HCT116 (cell line): Measurements from ENCODE around the gene TRIM62. TPM values are rescaled to one million over a fixed set of nuclear protein-coding genes. Genes with fewer than 3 reads are reported as not detected.

Source experiments
- ATAC-seq: fragments of 200-7000 bp; cut with Tn5 transposase; 2 replicates; pipeline ENCODE4 v1.9.1; 2020; ENCODE audit warnings: mild to moderate bottlenecking, moderate library complexity
- BruUV-seq: library from RNA; stranded (reverse); fragments of 400-500 nt; replicated peaks from 2 replicates; lab custom pipeline; 2021; lab: Mats Ljungman, UMichigan
- CTCF ChIA-PET: fragments of 300-600 bp; sonication (Branson Sonifier 250); formaldehyde crosslinking; loops from one replicate; lab custom pipeline; 2021; ENCODE audit warnings: antibody characterized with exemption; lab: Charles Lee
- POLR2A ChIA-PET: fragments of 300-600, 350-600 bp; sonication (Branson Sonifier 250); formaldehyde crosslinking; loops from one replicate; lab custom pipeline; 2021; ENCODE audit warnings: antibody characterized with exemption; lab: Charles Lee
- RAD21 ChIA-PET, 2 experiments: fragments of 300-600 bp; sonication (Branson Sonifier 250); formaldehyde crosslinking; loops; one replicate each; lab custom pipeline; 2023; ENCODE audit warnings: low total read pairs in 2 of 2; ENCODE audit not compliant: uncharacterized antibody in 2 of 2, unreplicated experiment in 2 of 2, low non-redundant PET in 1 of 2; lab: Charles Lee
- DNase-seq: peaks from one replicate; pipeline ENCODE4 v3.0.0-alpha.2; 2010; ENCODE audit warnings: low read depth, low spot score
- H2AFZ ChIP-seq: fragments of 200-600 bp; shearing (Covaris generic), sonication (generic); 2 replicates; pipeline ENCODE4 v1.6.1; 2017; ENCODE audit warnings: low read depth, mixed run types, mixed read lengths, antibody characterized with exemption, low read length; ENCODE audit not compliant: poor library complexity, severe bottlenecking
- H3K27ac ChIP-seq: 2 replicates; pipeline ENCODE4 v1.5.1; 2012; ENCODE audit warnings: low read depth, low read length
- H3K27me3 ChIP-seq: fragments of 200-600 bp; sonication (generic); 2 replicates; pipeline ENCODE4 v1.6.1; 2016; ENCODE audit warnings: mixed run types, low read length, mixed read lengths; ENCODE audit not compliant: insufficient read depth
- H3K36me3 ChIP-seq, 2 experiments: fragments of 200-500 bp in 1 of 2; fragments of 200-600 bp in 1 of 2; sonication (Bioruptor generic) in 1 of 2; sonication (generic) in 1 of 2; 2 replicates each; pipeline versions ENCODE4 v1.5.1 to v1.6.1; 2014 to 2016; ENCODE audit warnings: low read length in 2 of 2, inconsistent platforms in 1 of 2, mixed read lengths in 1 of 2, mixed run types in 1 of 2; ENCODE audit not compliant: insufficient read depth in 2 of 2, control insufficient read depth in 1 of 2
- H3K4me1 ChIP-seq, 2 experiments: fragments of 200-600 bp in 1 of 2; sonication (generic) in 1 of 2; 2 replicates each; pipeline versions ENCODE4 v1.5.1 to v1.6.1; 2012 to 2017; ENCODE audit warnings: low read length in 2 of 2, inconsistent platforms in 1 of 2, mild to moderate bottlenecking in 1 of 2, mixed read lengths in 1 of 2, mixed run types in 1 of 2, moderate library complexity in 1 of 2; ENCODE audit not compliant: insufficient read depth in 2 of 2, control insufficient read depth in 1 of 2
- H3K4me2 ChIP-seq: fragments of 200-600 bp; sonication (generic); 2 replicates; pipeline ENCODE4 v1.6.1; 2017; ENCODE audit warnings: mixed run types, low read length, mixed read lengths
- H3K4me3 ChIP-seq, 2 experiments: fragments of 200-600 bp in 1 of 2; sonication (generic) in 1 of 2; replicated peaks in 1 of 2; 2 replicates each; pipeline ENCODE4 v1.5.1; 2011 to 2016; ENCODE audit warnings: low read length in 2 of 2, control low read depth in 1 of 2, low read depth in 1 of 2, mild to moderate bottlenecking in 1 of 2, mixed read lengths in 1 of 2, mixed run types in 1 of 2
- H3K79me2 ChIP-seq: fragments of 200-600 bp; sonication (generic); 2 replicates; pipeline ENCODE4 v1.6.1; 2017; ENCODE audit warnings: mild to moderate bottlenecking, mixed run types, low read length, moderate library complexity, mixed read lengths; ENCODE audit not compliant: insufficient read depth
- H3K9ac ChIP-seq: fragments of 200-600 bp; sonication (generic); 2 replicates; pipeline ENCODE4 v1.6.1; 2016; ENCODE audit warnings: low read length, mixed read lengths
- H3K9me2 ChIP-seq: fragments of 200-600 bp; sonication (generic), shearing (Covaris generic); 2 replicates; pipeline ENCODE4 v1.6.1; 2017; ENCODE audit warnings: mixed run types, mild to moderate bottlenecking, moderate library complexity; ENCODE audit not compliant: insufficient read depth
- H3K9me3 ChIP-seq, 2 experiments: fragments of 200-500 bp in 1 of 2; fragments of 200-600 bp in 1 of 2; sonication (Bioruptor generic) in 1 of 2; sonication (generic) in 1 of 2; 2 replicates each; pipeline ENCODE4 v1.6.1; 2014 to 2017; ENCODE audit warnings: low read length in 2 of 2, mixed read lengths in 2 of 2, inconsistent platforms in 1 of 2, low read depth in 1 of 2, mild to moderate bottlenecking in 1 of 2, mixed run types in 1 of 2, moderate library complexity in 1 of 2; ENCODE audit not compliant: control insufficient read depth in 1 of 2, insufficient read depth in 1 of 2
- H4K20me1 ChIP-seq: fragments of 200-600 bp; sonication (generic), shearing (Covaris generic); 2 replicates; pipeline ENCODE4 v1.6.1; 2017; ENCODE audit warnings: mixed run types, mild to moderate bottlenecking, moderate library complexity; ENCODE audit not compliant: insufficient read depth
- CEBPB ChIP-seq: IDR thresholded peaks from 2 replicates; pipeline ENCODE4 v1.6.1; 2012; ENCODE audit warnings: low read depth
- ELF1 ChIP-seq: IDR thresholded peaks from 2 replicates; pipeline ENCODE4 v1.6.1; 2012; ENCODE audit warnings: low read depth, borderline replicate concordance
- EZH2phosphoT487 ChIP-seq: fragments of 200-600 bp; IDR thresholded peaks from 2 replicates; pipeline ENCODE4 v1.6.1; 2018; ENCODE audit warnings: antibody characterized with exemption, borderline replicate concordance
- JUND ChIP-seq: IDR thresholded peaks from 2 replicates; pipeline ENCODE4 v1.6.1; 2012
- POLR2A ChIP-seq: IDR thresholded peaks from 2 replicates; pipeline ENCODE4 v1.7.0; 2011; ENCODE audit warnings: borderline replicate concordance; ENCODE audit not compliant: insufficient read depth, insufficient read length; ENCODE audit errors: extremely low read depth
- POLR2AphosphoS5 ChIP-seq: IDR thresholded peaks from 2 replicates; pipeline ENCODE4 v1.6.1; 2011; ENCODE audit warnings: mild to moderate bottlenecking, low read depth, low read length, moderate library complexity
- RAD21 ChIP-seq: IDR thresholded peaks from 2 replicates; pipeline ENCODE4 v1.6.1; 2012; ENCODE audit warnings: low read depth, mild to moderate bottlenecking
- SIN3A ChIP-seq: IDR thresholded peaks from 2 replicates; pipeline ENCODE4 v1.6.1; 2012; ENCODE audit warnings: low read depth
- TCF7L2 ChIP-seq: IDR thresholded peaks from 2 replicates; pipeline ENCODE4 v1.7.0; 2011; ENCODE audit warnings: borderline replicate concordance, inconsistent platforms; ENCODE audit not compliant: insufficient read depth, insufficient read length; ENCODE audit errors: extremely low read depth
- ZFX ChIP-seq: fragments of 450-650 bp; IDR thresholded peaks from 2 replicates; pipeline ENCODE4 v1.6.1; 2017
- intact Hi-C: fragments of 100-400 bp; cut with micrococcal nuclease; formaldehyde crosslinking; loops from 2 replicates; pipeline ENCODE4 v1.10.0; 2022
- total RNA-seq: library from RNA; stranded (reverse); gene quantifications from one replicate; pipeline ENCODE4 v1.2.1, GENCODE V29; 2021; ENCODE audit not compliant: unreplicated experiment
- TF ChIP-seq, protein P1 (sequence below): IDR thresholded peaks from 2 replicates; pipeline ENCODE4 v1.6.1; 2011; ENCODE audit warnings: mild to moderate bottlenecking, low read length, moderate library complexity; ENCODE audit not compliant: insufficient replicate concordance; ENCODE audit errors: extremely low read depth
- TF ChIP-seq, protein P2 (sequence below), 3 experiments: fragments of 200-600 bp in 1 of 3; sonication (generic) in 1 of 3; IDR thresholded peaks in 2 of 3; conservative IDR thresholded peaks in 1 of 3; 2 replicates each; pipeline ENCODE4 v1.5.1; 2012 to 2017; ENCODE audit warnings: low read depth in 2 of 3, low read length in 2 of 3, antibody characterized with exemption in 1 of 3, borderline replicate concordance in 1 of 3, control low read depth in 1 of 3, mild to moderate bottlenecking in 1 of 3, mixed read lengths in 1 of 3, mixed run types in 1 of 3, moderate library complexity in 1 of 3; ENCODE audit not compliant: insufficient read depth in 1 of 3
- TF ChIP-seq, protein P3 (sequence below): IDR thresholded peaks from 2 replicates; pipeline ENCODE4 v1.6.1; 2012

TRIM62 gene
- total RNA-seq, 1 experiment from 2014 or later, result 6.5 TPM

DNA sequence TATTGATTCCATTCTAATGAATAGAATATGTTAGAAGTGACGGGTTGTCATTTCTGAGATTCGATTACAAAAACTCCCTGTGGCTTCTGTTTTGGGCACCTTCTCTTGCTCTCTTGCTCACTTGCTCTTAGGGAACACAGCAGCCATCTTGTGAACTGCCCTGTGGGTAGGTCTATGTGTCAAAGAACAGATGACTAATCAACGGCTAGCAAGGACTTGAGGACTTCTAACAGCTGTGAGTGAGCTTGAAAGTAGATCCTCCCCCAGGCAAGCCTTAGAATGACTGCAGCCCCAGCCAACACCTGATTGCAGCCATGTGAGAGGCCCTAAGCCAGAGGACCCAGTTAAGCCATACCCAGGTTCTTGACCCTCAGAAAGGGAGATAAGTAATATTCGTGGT lies 51.5 kb downstream of the TRIM62 start:
- TF ChIP-seq JUND (0 out of 2 replicates have a peak, but pooled peaks have one; percentile 8), ELF1 (no peak)
- ChIA-PET POLR2A (no interaction called here), CTCF (no interaction called here), RAD21 (no interaction called here)
- H3K4me2 ChIP-seq, result no peak overlapping the region
- no peaks in the 10 kb centered on the region for H3K27me3 ChIP-seq
- ATAC-seq (no peak), DNase-seq (no peak)
- BruUV-seq, result no TSS peak
- no peak overlapping the region for H3K9ac ChIP-seq
- H3K79me2 ChIP-seq, result peaks cover 21% of the 10 kb centered on the region
- H3K4me3 ChIP-seq, result no peak overlapping the region
- intact Hi-C loops, result no loop called here
- H3K9me3 ChIP-seq, result no peaks in the 10 kb centered on the region
- H3K27ac ChIP-seq, result no peak overlapping the region
- no peaks in the 10 kb centered on the region for H3K9me2 ChIP-seq
- H2AFZ ChIP-seq, result no peak overlapping the region
- peaks cover 5 to 20% of the 10 kb centered on the region in 2 experiments; a peak in 3 of 4 replicates for H3K4me1 ChIP-seq
- no peaks in the 10 kb centered on the region for H4K20me1 ChIP-seq
- H3K36me3 ChIP-seq, result no peaks in the 10 kb centered on the region; a peak in 1 of 4 replicates

DNA sequence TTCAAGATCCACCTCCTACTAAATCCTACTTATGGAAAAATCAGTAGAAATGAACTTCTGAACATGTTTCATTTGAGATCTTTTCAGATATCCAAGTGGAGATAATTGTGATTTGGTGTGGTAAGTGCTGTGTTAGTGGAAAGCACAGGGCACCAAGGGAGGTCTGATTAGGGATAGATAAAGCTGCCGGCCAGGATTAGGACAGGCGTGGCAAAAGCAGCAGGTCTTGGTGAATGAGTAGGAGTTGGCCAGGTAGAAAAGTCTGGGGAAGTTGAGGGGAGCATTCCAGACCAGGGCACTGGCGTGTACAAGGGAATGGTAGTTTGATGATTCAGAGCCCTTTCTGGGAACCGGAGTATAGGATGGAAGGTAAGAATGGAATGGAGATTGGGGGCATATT lies 53.1 kb downstream of the TRIM62 start:
- Histone ChIP-seq H3K4me3 (no peak overlapping the region), H3K4me1 (peaks cover 5 to 20% of the 10 kb centered on the region in 2 experiments; a peak in 3 of 4 replicates), H3K4me2 (peak overlapping the region; percentile 97), H3K9me3 (no peaks in the 10 kb centered on the region), H3K27ac (no peak overlapping the region), H3K79me2 (peaks cover 24% of the 10 kb centered on the region), H3K9me2 (no peaks in the 10 kb centered on the region), H2AFZ (no peak overlapping the region), H3K36me3 (no peaks in the 10 kb centered on the region; a peak in 1 of 4 replicates), H4K20me1 (no peaks in the 10 kb centered on the region), H3K9ac (no peak overlapping the region), H3K27me3 (no peaks in the 10 kb centered on the region)
- no TSS peak for BruUV-seq
- CTCF ChIA-PET, result no interaction called here
- RAD21 ChIA-PET, result no interaction called here
- DNase-seq (no peak), ATAC-seq (no peak)
- intact Hi-C loops, result loop anchor here (5.0 to 10.0 kb wide), 2 partner anchors 216 to 344 kb away; partner anchors contain the start of gene ZSCAN20
- POLR2A ChIA-PET, result no interaction called here
- TF ChIP-seq TCF7L2 (no peak), RAD21 (no peak), POLR2AphosphoS5 (no peak), EZH2phosphoT487 (no peak), ZFX (no peak), POLR2A (no peak), SIN3A (no peak), CEBPB (no peak)
- TF ChIP-seq, protein P1, sequence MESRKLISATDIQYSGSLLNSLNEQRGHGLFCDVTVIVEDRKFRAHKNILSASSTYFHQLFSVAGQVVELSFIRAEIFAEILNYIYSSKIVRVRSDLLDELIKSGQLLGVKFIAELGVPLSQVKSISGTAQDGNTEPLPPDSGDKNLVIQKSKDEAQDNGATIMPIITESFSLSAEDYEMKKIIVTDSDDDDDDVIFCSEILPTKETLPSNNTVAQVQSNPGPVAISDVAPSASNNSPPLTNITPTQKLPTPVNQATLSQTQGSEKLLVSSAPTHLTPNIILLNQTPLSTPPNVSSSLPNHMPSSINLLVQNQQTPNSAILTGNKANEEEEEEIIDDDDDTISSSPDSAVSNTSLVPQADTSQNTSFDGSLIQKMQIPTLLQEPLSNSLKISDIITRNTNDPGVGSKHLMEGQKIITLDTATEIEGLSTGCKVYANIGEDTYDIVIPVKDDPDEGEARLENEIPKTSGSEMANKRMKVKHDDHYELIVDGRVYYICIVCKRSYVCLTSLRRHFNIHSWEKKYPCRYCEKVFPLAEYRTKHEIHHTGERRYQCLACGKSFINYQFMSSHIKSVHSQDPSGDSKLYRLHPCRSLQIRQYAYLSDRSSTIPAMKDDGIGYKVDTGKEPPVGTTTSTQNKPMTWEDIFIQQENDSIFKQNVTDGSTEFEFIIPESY, result no peak
- TF ChIP-seq, protein P2, sequence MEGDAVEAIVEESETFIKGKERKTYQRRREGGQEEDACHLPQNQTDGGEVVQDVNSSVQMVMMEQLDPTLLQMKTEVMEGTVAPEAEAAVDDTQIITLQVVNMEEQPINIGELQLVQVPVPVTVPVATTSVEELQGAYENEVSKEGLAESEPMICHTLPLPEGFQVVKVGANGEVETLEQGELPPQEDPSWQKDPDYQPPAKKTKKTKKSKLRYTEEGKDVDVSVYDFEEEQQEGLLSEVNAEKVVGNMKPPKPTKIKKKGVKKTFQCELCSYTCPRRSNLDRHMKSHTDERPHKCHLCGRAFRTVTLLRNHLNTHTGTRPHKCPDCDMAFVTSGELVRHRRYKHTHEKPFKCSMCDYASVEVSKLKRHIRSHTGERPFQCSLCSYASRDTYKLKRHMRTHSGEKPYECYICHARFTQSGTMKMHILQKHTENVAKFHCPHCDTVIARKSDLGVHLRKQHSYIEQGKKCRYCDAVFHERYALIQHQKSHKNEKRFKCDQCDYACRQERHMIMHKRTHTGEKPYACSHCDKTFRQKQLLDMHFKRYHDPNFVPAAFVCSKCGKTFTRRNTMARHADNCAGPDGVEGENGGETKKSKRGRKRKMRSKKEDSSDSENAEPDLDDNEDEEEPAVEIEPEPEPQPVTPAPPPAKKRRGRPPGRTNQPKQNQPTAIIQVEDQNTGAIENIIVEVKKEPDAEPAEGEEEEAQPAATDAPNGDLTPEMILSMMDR (IDR thresholded peaks at IDR 0.05 in 2 of 3, conservative IDR thresholded peaks at IDR 0.05 in 1 of 3; ENCODE audit: borderline replicate concordance in 1 of 3, insufficient read depth in 1 of 3, low read depth in 2 of 3, low read length in 2 of 3), result no peak
- TF ChIP-seq, protein P3, sequence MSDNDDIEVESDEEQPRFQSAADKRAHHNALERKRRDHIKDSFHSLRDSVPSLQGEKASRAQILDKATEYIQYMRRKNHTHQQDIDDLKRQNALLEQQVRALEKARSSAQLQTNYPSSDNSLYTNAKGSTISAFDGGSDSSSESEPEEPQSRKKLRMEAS, result no peak
